GM19372 (cell line): Measurements from ENCODE around the gene MAL.
"Not testable (repeated sequence)": the region's sequence is repeated elsewhere in the genome, so short reads cannot be mapped to it uniquely, and the experiment has no call there.

Experiments
- ATAC-seq: cut with Tn5 transposase; IDR thresholded peaks from one replicate; pipeline ENCODE4 v1.9.1; 2021; ENCODE audit warnings: mild to moderate bottlenecking, low read depth, moderate library complexity; ENCODE audit not compliant: unreplicated experiment

MAL gene

GRCh38 chr2:95077861-95078603 lies 52.5 kb downstream of the MAL start:
- ATAC-seq: no peak

DNA sequence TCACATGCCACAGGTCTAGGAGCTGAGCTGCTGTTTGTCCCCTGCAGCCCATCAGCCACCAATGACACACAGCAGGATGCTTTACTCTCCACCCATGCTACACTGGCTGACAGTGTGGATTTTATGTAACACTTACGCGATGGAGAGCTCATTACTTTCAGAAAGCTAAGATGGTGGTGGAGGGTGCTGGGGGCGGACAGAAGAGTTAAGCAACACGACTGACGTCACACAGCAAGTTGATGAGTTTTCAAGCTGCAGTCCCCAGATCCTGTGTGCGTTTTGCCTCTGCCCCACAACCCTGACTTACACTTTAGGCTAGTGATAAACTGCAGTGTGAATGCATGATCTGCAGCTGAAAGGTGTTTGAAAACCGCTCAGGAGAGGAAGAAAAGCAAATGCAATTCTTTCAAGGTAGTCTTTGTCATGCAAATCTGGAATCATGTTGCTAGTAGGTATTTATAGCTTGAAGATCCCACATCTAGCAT lies 53.7 kb downstream of the MAL start:
- no peak for ATAC-seq

- ATAC-seq: no peak
These were observed 57.0 kb downstream of the MAL start for GRCh38 chr2:95082477-95082876.

- ATAC-seq: no peak
These were observed 60.5 kb downstream of the MAL start for GRCh38 chr2:95086017-95086416.

- no peak for ATAC-seq
These were observed 61.9 kb downstream of the MAL start for GRCh38 chr2:95087379-95087778.

GRCh38 chr2:95091885-95092555 lies 66.5 kb downstream of the MAL start:
- ATAC-seq: no peak

- not testable (repeated sequence) for ATAC-seq
These were observed 72.8 kb downstream of the MAL start for GRCh38 chr2:95098273-95098672.

DNA sequence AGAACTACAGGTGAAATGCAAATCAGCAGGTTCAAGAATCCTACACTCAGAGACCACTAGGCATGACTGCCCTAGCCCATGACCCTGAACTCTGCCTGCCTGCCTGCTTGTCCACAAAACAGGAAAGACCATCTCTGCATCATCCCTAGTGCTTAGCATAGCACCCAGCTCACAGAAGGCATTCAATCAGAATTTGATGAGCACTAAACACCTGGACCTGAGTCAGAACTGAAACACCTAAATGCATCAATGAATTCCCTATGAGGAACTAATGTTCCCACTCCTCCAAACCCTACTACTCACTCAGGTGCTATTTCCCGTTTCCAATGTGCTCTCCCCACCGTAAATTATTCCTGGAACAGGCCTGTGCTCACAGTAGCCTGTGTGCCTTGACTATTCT lies 74.4 kb downstream of the MAL start:
- ATAC-seq: no peak
